Adrenal gland (tissue), 12 donors: ENCODE results near the gene MAN1C1. TPM values are rescaled to one million over a fixed set of nuclear protein-coding genes. Genes with fewer than 3 reads are reported as not detected.

ENCODE experiments used
- DNase-seq, 7 donors: peaks; one replicate each; pipeline ENCODE4 v3.0.0-alpha.2; 2019 to 2020
- H3K27ac ChIP-seq, 5 donors: fragments of 200-600 bp; sonication (generic) in 4 of 5; 1 replicate in 3 of 5; 2 replicates in 2 of 5; pipeline versions ENCODE4 v1.5.1 to v1.8.0; 2016 to 2020; ENCODE audit warnings: mild to moderate bottlenecking in 1 of 5
- H3K27me3 ChIP-seq: fragments of 200-600 bp; 2 replicates; pipeline ENCODE4 v1.8.0; 2021
- H3K36me3 ChIP-seq, 2 donors: fragments of 200-600 bp; replicated peaks in 1 of 2; 1 replicate in 1 of 2; 2 replicates in 1 of 2; pipeline versions ENCODE4 v1.5.1 to v1.8.0; 2018 to 2022
- H3K4me1 ChIP-seq, 2 donors: fragments of 200-600 bp; replicated peaks in 1 of 2; 1 replicate in 1 of 2; 2 replicates in 1 of 2; pipeline versions ENCODE4 v1.5.1 to v1.8.0; 2018 to 2021
- H3K4me3 ChIP-seq, 4 donors: fragments of 200-600 bp; sonication (generic) in 3 of 4; one replicate each; pipeline ENCODE4 v1.5.1; 2016 to 2018
- H3K9me3 ChIP-seq, 3 donors: fragments of 200-600 bp; sonication (generic) in 1 of 3; replicated peaks in 1 of 3; 1 replicate in 2 of 3; 2 replicates in 1 of 3; pipeline versions ENCODE4 v1.5.1 to v1.8.0; 2016 to 2021
- POLR2A ChIP-seq, 2 donors: fragments of 450-650 bp; IDR thresholded peaks; one replicate each; pipeline ENCODE4 v1.6.1; 2017; ENCODE audit warnings: antibody characterized with exemption in 2 of 2, mild to moderate bottlenecking in 2 of 2, moderate library complexity in 1 of 2
- WGBS, 4 donors: extraction: QIAGEN DNeasy Blood & Tissue Kit in 2 of 4; methylation state at CpG; one replicate each; pipeline versions ENCODE4 v1.1.5 to v1.1.7; 2013 to 2017; 5-methylcytosine and 5-hydroxymethylcytosine counted together
- intact Hi-C, 2 donors: fragments of 100-400 bp; cut with DNase I; formaldehyde crosslinking; loops; one replicate each; pipeline versions ENCODE4 v1.14.1 to v1.15.0; 2022 to 2023
- polyA plus RNA-seq, 3 donors: library from polyadenylated mRNA; stranded (reverse); fragments of 200-250 nt in 2 of 3; fragments of 350-450 nt in 1 of 3; fragmentation: Illumina TruSeq in 1 of 3; extraction: RNeasy Lipid Tissue Mini Kit (QIAGEN cat#74804) in 1 of 3; gene quantifications; one replicate each; pipeline ENCODE4 v1.2.3, GENCODE V29; 2013 to 2014
- total RNA-seq, 9 donors: library from RNA; depleted of rRNA in 4 of 9; stranded (reverse); fragments of >200 nt in 4 of 9; fragments of 120-200 nt in 1 of 9; fragmentation: NEBNext Ultra II Directional in 1 of 9; extraction: Animal tissue kit (Norgen Biotek cat#: 25700) in 1 of 9; gene quantifications; one replicate each; pipeline versions ENCODE4 v1.1.0 to v1.2.4, GENCODE V29; 2013 to 2023
- TF ChIP-seq, protein P1 (sequence below), 6 experiments: fragments of 450-650 bp in 4 of 6; fragments of 200-600 bp in 2 of 6; sonication (generic) in 1 of 6; IDR thresholded peaks; 1 replicate in 5 of 6; 2 replicates in 1 of 6; pipeline versions ENCODE4 v1.5.1 to v1.8.0; 2016 to 2021; ENCODE audit warnings: antibody characterized with exemption in 6 of 6, mild to moderate bottlenecking in 2 of 6, moderate library complexity in 1 of 6
- donor health status: healthy with polysubstance abuse.
- donor health status: Bipolar disorder and iron deficiency.
- donor health status: DM: yes; HTN: yes; CAD: no.
- donor health status: DM: no; HTN: no; CAD: no.
- donor health status: DM: no; HTN: no; CAD: no.
- donor health status: DM: yes; HTN: yes; CAD: no.

The MAN1C1 gene
- total and polyA plus RNA-seq, 12 donors = 2.7 to 58.7 (median 27.7) TPM

GRCh38 chr1:25611843-25612242, 4.7 kb upstream of the MAN1C1 start:
- no peak for TF ChIP-seq POLR2A (IDR thresholded peaks at IDR 0.05)
- TF ChIP-seq, protein P1, sequence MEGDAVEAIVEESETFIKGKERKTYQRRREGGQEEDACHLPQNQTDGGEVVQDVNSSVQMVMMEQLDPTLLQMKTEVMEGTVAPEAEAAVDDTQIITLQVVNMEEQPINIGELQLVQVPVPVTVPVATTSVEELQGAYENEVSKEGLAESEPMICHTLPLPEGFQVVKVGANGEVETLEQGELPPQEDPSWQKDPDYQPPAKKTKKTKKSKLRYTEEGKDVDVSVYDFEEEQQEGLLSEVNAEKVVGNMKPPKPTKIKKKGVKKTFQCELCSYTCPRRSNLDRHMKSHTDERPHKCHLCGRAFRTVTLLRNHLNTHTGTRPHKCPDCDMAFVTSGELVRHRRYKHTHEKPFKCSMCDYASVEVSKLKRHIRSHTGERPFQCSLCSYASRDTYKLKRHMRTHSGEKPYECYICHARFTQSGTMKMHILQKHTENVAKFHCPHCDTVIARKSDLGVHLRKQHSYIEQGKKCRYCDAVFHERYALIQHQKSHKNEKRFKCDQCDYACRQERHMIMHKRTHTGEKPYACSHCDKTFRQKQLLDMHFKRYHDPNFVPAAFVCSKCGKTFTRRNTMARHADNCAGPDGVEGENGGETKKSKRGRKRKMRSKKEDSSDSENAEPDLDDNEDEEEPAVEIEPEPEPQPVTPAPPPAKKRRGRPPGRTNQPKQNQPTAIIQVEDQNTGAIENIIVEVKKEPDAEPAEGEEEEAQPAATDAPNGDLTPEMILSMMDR (IDR thresholded peaks at IDR 0.05) = no peak
- Histone ChIP-seq H3K27ac (no peak overlapping the region), H3K4me3 (no peak overlapping the region), H3K36me3 (no peaks in the 10 kb centered on the region), H3K4me1 (peaks cover 0 to 21% of the 10 kb centered on the region in 2 donors), H3K27me3 (no peaks in the 10 kb centered on the region), H3K9me3 (no peaks in the 10 kb centered on the region)
- DNase-seq = no peak
- intact Hi-C loops = loop anchor here (2.0 to 5.0 kb wide), 2 partner anchors 185 kb away; no protein-coding TSS in a partner anchor
- WGBS, 4 donors = 62 to 90% (median 86%) methylated on average over 1 of the region's 1 CpG

GRCh38 chr1:25612421-25612820, 4.2 kb upstream of the MAN1C1 start:
- Histone ChIP-seq H3K4me1 (peaks cover 0 to 21% of the 10 kb centered on the region in 2 donors), H3K27ac (no peak overlapping the region), H3K4me3 (no peak overlapping the region), H3K36me3 (no peaks in the 10 kb centered on the region), H3K9me3 (no peaks in the 10 kb centered on the region), H3K27me3 (no peaks in the 10 kb centered on the region)
- intact Hi-C loops = loop anchor here (2.0 to 5.0 kb wide), 2 partner anchors 184 to 185 kb away; no protein-coding TSS in a partner anchor
- TF ChIP-seq, protein P1 (IDR thresholded peaks at IDR 0.05) = no peak
- no peak for TF ChIP-seq POLR2A (IDR thresholded peaks at IDR 0.05)
- no peak for DNase-seq
- 89 to 93% (median 90%) methylated on average over 3 of the region's 3 CpGs for WGBS, 4 donors

DNA sequence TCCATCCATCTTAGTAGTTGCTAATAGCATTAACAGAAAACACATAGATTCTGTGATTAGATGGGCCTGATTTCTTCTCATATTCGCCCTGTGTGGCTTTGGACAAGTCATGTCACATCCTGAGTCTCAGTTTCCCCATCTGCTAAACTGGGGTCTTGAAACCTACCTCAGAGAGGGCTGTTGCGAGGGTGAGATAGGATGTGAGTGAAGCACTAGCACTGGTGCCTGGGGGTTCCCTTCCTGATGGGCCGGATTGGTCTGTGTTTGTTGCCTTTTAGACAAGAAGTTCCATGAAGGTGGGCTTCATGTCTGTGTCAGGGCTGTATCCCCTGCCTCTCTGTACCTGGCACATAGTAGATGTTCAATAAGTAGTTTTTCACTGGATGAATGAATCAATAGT, 3.5 kb upstream of the MAN1C1 start:
- Histone ChIP-seq H3K4me3 (no peak overlapping the region), H3K27ac (no peak overlapping the region), H3K36me3 (no peaks in the 10 kb centered on the region), H3K9me3 (no peaks in the 10 kb centered on the region), H3K4me1 (peaks cover 6 to 26% of the 10 kb centered on the region in 2 donors), H3K27me3 (no peaks in the 10 kb centered on the region)
- TF ChIP-seq, protein P1 (IDR thresholded peaks at IDR 0.05) = no peak
- TF ChIP-seq POLR2A (IDR thresholded peaks at IDR 0.05) = no peak
- no peak for DNase-seq
- intact Hi-C loops = loop anchor here (2.0 to 5.0 kb wide), 2 partner anchors 184 kb away; no protein-coding TSS in a partner anchor
- WGBS, 4 donors = 85 to 91% (median 88%) methylated on average over 2 to 3 of the region's 3 CpGs

- TF ChIP-seq, protein P1 (IDR thresholded peaks at IDR 0.05) = no peak
- TF ChIP-seq POLR2A (IDR thresholded peaks at IDR 0.05) = no peak
- H3K36me3 ChIP-seq = no peaks in the 10 kb centered on the region
- H3K27me3 ChIP-seq = no peaks in the 10 kb centered on the region
- no peak overlapping the region for H3K27ac ChIP-seq
- intact Hi-C loops = loop anchor here (5.0 kb wide), 2 partner anchors 83 to 183 kb away; no protein-coding TSS in a partner anchor
- no peaks in the 10 kb centered on the region for H3K9me3 ChIP-seq
- peaks cover 6 to 29% of the 10 kb centered on the region in 2 donors for H3K4me1 ChIP-seq
- DNase-seq = no peak
- no peak overlapping the region for H3K4me3 ChIP-seq
- 82 to 90% (median 86%) methylated on average over 4 of the region's 4 CpGs for WGBS, 4 donors
Observed at GRCh38 chr1:25614501-25615171, 2.0 kb upstream of the MAN1C1 start.
